GM10847 (cell line): ENCODE data around the gene DDX24.

Experiments
- POLR2A ChIP-seq: IDR thresholded peaks from 2 replicates; pipeline ENCODE4 v1.6.1; 2011; ENCODE audit not compliant: insufficient read length; ENCODE audit errors: extremely low read depth

DDX24 gene

GRCh38 chr14:94077111-94077821, 3.7 kb downstream of the DDX24 start:
- TF ChIP-seq POLR2A: no peak

- no peak for TF ChIP-seq POLR2A
These were observed 6.0 kb downstream of the DDX24 start for GRCh38 chr14:94075008-94075407.

GRCh38 chr14:94074534-94074933, 6.5 kb downstream of the DDX24 start:
- no peak for TF ChIP-seq POLR2A

- no peak for TF ChIP-seq POLR2A
These were observed 14.8 kb downstream of the DDX24 start for GRCh38 chr14:94066089-94066676.

GRCh38 chr14:94062344-94062940, 18.6 kb downstream of the DDX24 start:
- no peak for TF ChIP-seq POLR2A

- no peak for TF ChIP-seq POLR2A
These were observed 21.0 kb downstream of the DDX24 start for GRCh38 chr14:94059998-94060397.

GRCh38 chr14:94058674-94059138, 22.3 kb downstream of the DDX24 start:
- TF ChIP-seq POLR2A: no peak

- no peak for TF ChIP-seq POLR2A
These were observed 22.8 kb downstream of the DDX24 start for GRCh38 chr14:94058128-94058673.

- no peak for TF ChIP-seq POLR2A
These were observed 24.3 kb downstream of the DDX24 start for GRCh38 chr14:94056579-94057308.

- no peak for TF ChIP-seq POLR2A
These were observed 26.1 kb downstream of the DDX24 start for GRCh38 chr14:94054936-94055335.

- no peak for TF ChIP-seq POLR2A
These were observed 26.6 kb downstream of the DDX24 start for GRCh38 chr14:94054401-94054800.

- no peak for TF ChIP-seq POLR2A
These were observed 28.3 kb downstream of the DDX24 start for GRCh38 chr14:94052662-94053061.

- no peak for TF ChIP-seq POLR2A
These were observed 28.8 kb downstream of the DDX24 start for GRCh38 chr14:94052199-94052598.

GRCh38 chr14:94051779-94052178, 29.2 kb downstream of the DDX24 start:
- no peak for TF ChIP-seq POLR2A

GRCh38 chr14:94051115-94051514, 29.9 kb downstream of the DDX24 start:
- no peak for TF ChIP-seq POLR2A
